Astrocyte (in vitro differentiated cells and primary cell): Measurements from ENCODE around the gene NCOA3.

Source experiments
- EZH2 ChIP-seq: IDR thresholded peaks from 2 replicates; pipeline ENCODE4 v1.6.1; 2012; ENCODE audit warnings: mild to moderate bottlenecking, low read length, inconsistent platforms; ENCODE audit not compliant: insufficient read depth
- TF ChIP-seq, protein P1 (sequence below): IDR thresholded peaks from 2 replicates; pipeline ENCODE4 v1.5.1; 2011; ENCODE audit warnings: low read depth, mild to moderate bottlenecking, inconsistent platforms, low read length, moderate library complexity; ENCODE audit not compliant: insufficient read depth

- TF ChIP-seq, protein P1, sequence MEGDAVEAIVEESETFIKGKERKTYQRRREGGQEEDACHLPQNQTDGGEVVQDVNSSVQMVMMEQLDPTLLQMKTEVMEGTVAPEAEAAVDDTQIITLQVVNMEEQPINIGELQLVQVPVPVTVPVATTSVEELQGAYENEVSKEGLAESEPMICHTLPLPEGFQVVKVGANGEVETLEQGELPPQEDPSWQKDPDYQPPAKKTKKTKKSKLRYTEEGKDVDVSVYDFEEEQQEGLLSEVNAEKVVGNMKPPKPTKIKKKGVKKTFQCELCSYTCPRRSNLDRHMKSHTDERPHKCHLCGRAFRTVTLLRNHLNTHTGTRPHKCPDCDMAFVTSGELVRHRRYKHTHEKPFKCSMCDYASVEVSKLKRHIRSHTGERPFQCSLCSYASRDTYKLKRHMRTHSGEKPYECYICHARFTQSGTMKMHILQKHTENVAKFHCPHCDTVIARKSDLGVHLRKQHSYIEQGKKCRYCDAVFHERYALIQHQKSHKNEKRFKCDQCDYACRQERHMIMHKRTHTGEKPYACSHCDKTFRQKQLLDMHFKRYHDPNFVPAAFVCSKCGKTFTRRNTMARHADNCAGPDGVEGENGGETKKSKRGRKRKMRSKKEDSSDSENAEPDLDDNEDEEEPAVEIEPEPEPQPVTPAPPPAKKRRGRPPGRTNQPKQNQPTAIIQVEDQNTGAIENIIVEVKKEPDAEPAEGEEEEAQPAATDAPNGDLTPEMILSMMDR: no peak
- no peak for TF ChIP-seq EZH2
Measured at GRCh38 chr20:47594157-47594556, 92.5 kb downstream of the NCOA3 start.
